ENCODE measurements around the gene HNRNPAB.

GRCh38 chr5:178191661-178192060 lies 12.7 kb upstream of the HNRNPAB start:
- TF ChIP-seq POLR2A (IDR thresholded peaks at IDR 0.05) (no peak), EP300 (IDR thresholded peaks at IDR 0.05) (no peak)
